ENCODE measurements around the gene TFRC.
"Not testable (repeated sequence)": the region's sequence is repeated elsewhere in the genome, so short reads cannot be mapped to it uniquely, and the experiment has no call there.

The TFRC gene

GRCh38 chr3:196009456-196009855 lies 72.4 kb downstream of the TFRC start:
- no peak for DNase-seq (ENCODE audit: extremely low spot score, insufficient read length, low read depth)
- FAIRE-seq, result no peak

- DNase-seq (ENCODE audit: extremely low spot score, insufficient read length, low read depth) (no peak), FAIRE-seq (no peak)
Observed at GRCh38 chr3:196008929-196009328, 73.0 kb downstream of the TFRC start.

- no peak for FAIRE-seq
- no peak for DNase-seq (ENCODE audit: extremely low spot score, insufficient read length, low read depth)
Observed at GRCh38 chr3:196008387-196008786, 73.5 kb downstream of the TFRC start.

- DNase-seq (ENCODE audit: extremely low spot score, insufficient read length, low read depth) (no peak), FAIRE-seq (no peak)
Observed at GRCh38 chr3:196007744-196008335, 74.0 kb downstream of the TFRC start.

- not testable (repeated sequence) for DNase-seq (ENCODE audit: extremely low spot score, insufficient read length, low read depth); FAIRE-seq
Observed at GRCh38 chr3:196005338-196005737, 76.6 kb downstream of the TFRC start.

- FAIRE-seq; DNase-seq (ENCODE audit: extremely low spot score, insufficient read length, low read depth): not testable (repeated sequence)
Observed at GRCh38 chr3:196004359-196005052, 77.4 kb downstream of the TFRC start.

GRCh38 chr3:196003611-196004010 lies 78.3 kb downstream of the TFRC start:
- FAIRE-seq, result no peak
- no peak for DNase-seq (ENCODE audit: extremely low spot score, insufficient read length, low read depth)

- not testable (repeated sequence) for FAIRE-seq
Observed at GRCh38 chr3:196002721-196003120, 79.2 kb downstream of the TFRC start.

GRCh38 chr3:196001240-196001639 lies 80.7 kb downstream of the TFRC start:
- not testable (repeated sequence) for FAIRE-seq; DNase-seq (ENCODE audit: extremely low spot score, insufficient read length, low read depth)

More at GRCh38 chr3:196002721-196003120, 79.2 kb downstream of the TFRC start:
- not testable (repeated sequence) for DNase-seq (ENCODE audit: extremely low spot score, insufficient read length, low read depth)

GRCh38 chr3:196000360-196000950 lies 81.4 kb downstream of the TFRC start:
- DNase-seq (ENCODE audit: extremely low spot score, insufficient read length, low read depth); FAIRE-seq: not testable (repeated sequence)

GRCh38 chr3:195999896-196000295 lies 82.0 kb downstream of the TFRC start:
- DNase-seq (ENCODE audit: extremely low spot score, insufficient read length, low read depth) (no peak), FAIRE-seq (no peak)
